HG03025 (cell line): ENCODE data around the gene RBM47.
"Not testable (repeated sequence)": the region's sequence is repeated elsewhere in the genome, so short reads cannot be mapped to it uniquely, and the experiment has no call there.

ENCODE experiments used
- ATAC-seq: cut with Tn5 transposase; IDR thresholded peaks from one replicate; pipeline ENCODE4 v1.9.1; 2021; ENCODE audit warnings: mild to moderate bottlenecking, moderate library complexity; ENCODE audit not compliant: unreplicated experiment, low FRiP score

Gene RBM47

GRCh38 chr4:40419231-40419912 lies 210.3 kb downstream of the RBM47 start:
- ATAC-seq, result no peak

GRCh38 chr4:40418430-40419230 lies 211.0 kb downstream of the RBM47 start:
- ATAC-seq, result no peak

DNA sequence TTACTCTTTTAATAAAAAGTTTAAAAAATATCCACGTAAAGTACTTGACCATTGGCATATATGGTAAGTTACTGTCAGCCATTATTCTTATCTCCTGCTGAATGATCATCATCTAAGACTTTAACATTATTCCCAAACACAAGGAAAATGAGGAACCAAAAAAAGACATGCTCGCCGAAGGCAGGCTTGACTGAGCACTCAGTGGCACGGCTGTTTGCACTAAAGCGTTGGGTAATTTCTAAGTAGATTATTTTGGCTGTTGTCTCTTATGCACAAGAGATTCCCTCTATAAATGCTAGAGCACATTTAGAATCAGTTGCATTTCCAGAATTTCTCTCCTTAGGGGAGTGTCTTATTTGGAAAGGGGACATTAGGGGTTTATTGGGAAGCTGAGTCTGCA lies 211.7 kb downstream of the RBM47 start:
- no peak for ATAC-seq

DNA sequence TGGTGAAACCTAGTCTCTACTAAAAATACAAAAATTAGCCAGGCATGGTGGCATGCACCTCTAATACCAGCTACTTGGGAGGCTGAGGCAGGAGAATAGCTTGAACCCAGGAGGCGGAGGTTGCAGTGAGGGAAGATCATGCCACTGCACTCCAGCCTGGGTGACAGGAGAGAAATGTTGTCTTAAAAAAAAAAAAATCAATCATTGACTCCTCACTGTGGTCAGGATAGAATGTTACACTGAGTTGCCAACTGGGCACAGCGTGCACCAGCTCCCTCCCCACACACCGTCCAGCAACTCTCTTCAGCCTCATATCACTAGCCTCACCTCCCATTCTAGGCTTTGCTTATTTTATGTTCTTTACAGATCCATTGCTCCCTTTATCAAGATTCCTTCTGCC lies 215.0 kb downstream of the RBM47 start:
- ATAC-seq, result no peak

- no peak for ATAC-seq
These were observed 216.5 kb downstream of the RBM47 start for GRCh38 chr4:40412866-40413795.

GRCh38 chr4:40412388-40412787 lies 217.3 kb downstream of the RBM47 start:
- ATAC-seq, result no peak

DNA sequence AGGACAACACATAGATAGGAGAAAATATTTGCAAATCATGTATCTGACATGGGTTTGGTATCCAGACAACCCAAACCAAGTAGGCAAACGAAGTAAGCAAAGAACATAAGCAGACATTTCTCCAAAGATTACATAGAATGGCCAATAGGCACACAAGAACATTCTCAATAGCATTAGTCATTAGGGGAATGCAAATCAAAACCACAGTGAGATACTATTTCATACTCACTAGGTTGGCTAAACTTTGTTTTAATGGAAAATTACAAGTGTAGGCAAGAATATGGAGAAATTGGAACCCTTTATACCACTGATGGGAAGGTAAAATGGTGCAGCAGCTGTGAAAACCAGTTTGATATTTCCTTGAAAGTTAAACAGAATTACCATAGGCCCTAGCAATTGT lies 219.8 kb downstream of the RBM47 start:
- no peak for ATAC-seq

DNA sequence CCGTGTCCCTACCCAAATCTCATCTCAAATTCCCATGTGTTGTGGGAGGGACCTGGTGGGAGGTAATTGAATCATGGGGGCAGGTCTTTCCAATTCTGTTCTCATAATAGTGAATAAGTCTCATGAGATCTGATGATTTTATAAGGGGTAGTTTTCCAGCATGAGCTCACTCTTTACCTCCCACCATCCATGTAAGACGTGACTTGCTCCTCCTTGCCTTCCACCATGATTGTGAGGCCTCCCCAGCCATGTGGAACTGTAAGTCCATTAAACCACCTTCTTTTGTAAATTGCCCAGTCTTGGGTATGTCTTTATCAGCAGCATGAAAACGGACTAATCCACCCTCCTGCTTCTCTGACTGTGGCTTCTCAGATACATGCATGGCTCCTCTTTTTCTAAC lies 222.2 kb downstream of the RBM47 start:
- ATAC-seq, result not testable (repeated sequence)

- no peak for ATAC-seq
These were observed 223.3 kb downstream of the RBM47 start for GRCh38 chr4:40406340-40406739.

DNA sequence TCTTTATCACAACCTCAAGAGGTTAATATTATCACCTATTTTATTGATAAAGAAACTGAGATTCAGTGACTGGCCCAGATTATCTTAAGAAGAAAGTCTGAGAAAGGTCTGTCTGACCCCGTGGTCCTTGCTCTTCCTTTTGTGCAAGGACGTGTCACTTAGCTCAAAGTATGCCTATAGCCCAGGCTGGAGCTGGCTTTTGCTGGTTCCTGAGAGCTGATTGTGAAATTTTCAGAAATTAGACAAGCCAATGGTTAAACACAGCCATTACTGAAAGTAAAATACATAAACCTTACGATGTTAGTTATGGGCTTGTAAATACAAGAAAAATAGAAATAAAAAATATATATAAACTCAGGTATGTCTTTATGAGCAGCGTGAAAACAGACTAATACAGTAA lies 224.5 kb downstream of the RBM47 start:
- ATAC-seq, result no peak

DNA sequence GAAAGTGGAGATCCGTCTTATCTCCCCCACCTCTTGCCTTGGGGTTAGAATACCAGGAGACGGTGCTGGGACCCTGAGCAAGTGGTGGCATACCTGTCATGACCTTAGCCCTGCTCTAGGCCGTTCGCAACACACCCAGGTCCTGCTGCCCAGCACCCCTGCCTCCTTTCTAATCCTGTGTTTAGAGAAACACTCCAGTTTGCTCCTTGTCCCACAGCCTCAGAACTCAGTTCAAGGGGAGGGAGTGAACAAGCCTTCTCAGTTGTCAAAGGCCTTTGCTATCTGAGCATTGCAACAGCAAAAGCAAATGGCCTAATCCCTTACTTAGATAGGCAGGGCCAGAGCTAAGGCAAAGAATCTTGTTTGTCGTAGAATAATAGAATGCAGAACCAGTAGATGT lies 226.6 kb downstream of the RBM47 start:
- no peak for ATAC-seq

DNA sequence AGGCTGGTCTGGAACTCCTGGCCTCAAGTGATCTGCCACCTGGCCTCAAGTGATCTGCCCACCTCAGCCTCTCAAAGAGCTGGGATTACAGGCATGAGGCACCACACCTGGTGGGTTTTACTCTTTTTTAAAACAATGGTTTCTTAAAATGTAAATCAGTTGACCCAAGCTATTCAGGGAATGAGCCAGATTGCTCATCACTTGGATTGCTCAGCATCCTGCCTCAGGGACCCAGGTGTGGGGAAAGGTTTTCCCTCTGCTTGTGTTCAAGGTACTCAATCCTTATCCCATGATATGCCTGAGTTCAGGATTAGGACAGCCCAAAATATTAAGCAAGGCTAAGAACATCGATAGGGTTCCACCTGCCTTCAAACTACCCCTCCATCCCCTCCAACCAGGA lies 227.1 kb downstream of the RBM47 start:
- ATAC-seq, result no peak

DNA sequence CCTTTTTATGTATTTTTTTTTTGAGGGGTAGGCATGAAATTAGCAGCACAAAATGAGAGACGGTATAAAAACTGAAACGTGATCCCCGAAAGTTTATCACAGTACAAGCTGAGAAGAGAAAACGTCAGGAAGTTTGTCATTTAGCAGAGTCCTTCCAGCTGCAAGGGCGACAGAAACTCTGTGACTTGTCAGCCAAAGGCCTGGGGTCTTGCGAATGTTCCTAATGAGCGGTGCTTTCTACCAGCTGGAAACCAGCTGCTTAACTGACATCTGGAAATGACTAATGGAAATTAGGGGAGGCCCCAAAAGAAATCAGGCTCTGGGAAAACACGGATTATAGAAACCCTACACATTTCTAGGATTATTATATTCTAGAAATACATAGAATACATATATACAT lies 228.0 kb downstream of the RBM47 start:
- no peak for ATAC-seq

GRCh38 chr4:40401096-40401495 lies 228.6 kb downstream of the RBM47 start:
- ATAC-seq, result no peak

DNA sequence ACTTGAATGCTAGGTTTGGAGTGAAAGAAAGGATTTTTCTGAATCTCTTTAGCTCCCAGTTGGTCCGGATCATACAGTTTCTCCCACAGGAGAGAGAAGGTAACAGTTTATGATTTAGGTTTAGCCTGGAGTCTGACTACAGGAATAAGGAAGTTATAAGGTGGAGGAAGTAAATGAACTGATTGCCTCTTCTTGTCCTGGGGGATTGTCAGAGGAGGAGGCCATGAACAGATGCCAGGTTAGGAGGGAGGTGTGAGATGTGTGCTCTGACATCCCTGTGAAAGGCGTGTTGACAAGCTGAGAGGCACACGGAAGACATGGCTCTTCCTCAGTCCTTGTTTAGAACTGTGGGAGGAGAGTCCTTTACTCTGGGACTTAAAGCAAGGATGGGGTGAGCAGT lies 230.1 kb downstream of the RBM47 start:
- ATAC-seq, result no peak

GRCh38 chr4:40395908-40396793 lies 233.5 kb downstream of the RBM47 start:
- no peak for ATAC-seq

GRCh38 chr4:40395166-40395900 lies 234.3 kb downstream of the RBM47 start:
- ATAC-seq, result no peak

DNA sequence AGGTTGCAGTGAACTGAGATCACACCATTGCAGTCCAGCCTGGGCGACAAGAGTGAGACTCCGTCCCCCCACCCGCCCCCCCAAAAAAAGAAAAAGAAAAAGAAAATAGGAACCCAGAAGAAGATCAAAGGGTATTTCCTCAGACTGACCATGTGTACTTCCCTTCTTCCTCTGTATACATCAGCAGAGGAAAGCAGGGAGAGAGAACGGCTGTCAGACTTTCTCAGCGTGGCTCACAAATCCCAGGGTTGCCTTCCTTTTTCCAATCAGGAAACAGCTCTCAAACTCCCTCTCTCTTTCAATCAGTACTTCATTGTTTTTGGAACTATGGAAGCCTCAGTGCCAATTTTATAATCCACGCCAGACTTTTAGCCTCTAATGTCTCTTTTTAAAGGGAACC lies 235.4 kb downstream of the RBM47 start:
- no peak for ATAC-seq

- ATAC-seq, result not testable (repeated sequence)
These were observed 237.4 kb downstream of the RBM47 start for GRCh38 chr4:40392241-40392640.
